ENCODE data around the gene CRADD. TPM values are rescaled to one million over a fixed set of nuclear protein-coding genes. Genes with fewer than 3 reads are reported as not detected.

CRADD gene
- total RNA-seq: 10 to 100 TPM; 43.7 to 76.1 (median 51.0) TPM

- DNase-seq: peak; percentile 78 to 81
- intact Hi-C loops (cut with DNase I): loop anchor here (10.0 kb wide), 1 partner anchor 103 kb away; the partner anchor contains the start of gene SOCS2
- H3K27me3 ChIP-seq: no peaks in the 10 kb centered on the region
- peak within 1 kb of the TSS; percentile 35 to 76 (median 73) for H3K4me3 ChIP-seq (replicated peaks in 1 of 3)
- no peaks in the 10 kb centered on the region for H3K36me3 ChIP-seq
- no peaks in the 10 kb centered on the region for H3K9me3 ChIP-seq
- H3K27ac ChIP-seq: peak within 1 kb of the TSS; percentile 91 to 98 (median 96)
- 1% methylated on average over 22 to 41 of the region's 41 CpGs for WGBS, 2 donors
- peaks cover 11 to 20% of the 10 kb centered on the region in 2 donors for H3K4me1 ChIP-seq
- TF ChIP-seq CTCF (IDR thresholded peaks at IDR 0.05): peak in 1 of 6 experiments; percentile 14
- TF ChIP-seq POLR2A (IDR thresholded peaks at IDR 0.05): peak; percentile 40 to 88
These were observed at the start of gene CRADD for GRCh38 chr12:93677195-93678064. TSS of gene CRADD (plus strand) at chr12:93677375.

GRCh38 chr12:93632383-93632782 lies 44.8 kb upstream of the CRADD start:
- intact Hi-C loops (cut with DNase I): no loop called here
- TF ChIP-seq CTCF (IDR thresholded peaks at IDR 0.05) (no peak), POLR2A (IDR thresholded peaks at IDR 0.05) (no peak)
- H3K36me3 ChIP-seq: no peaks in the 10 kb centered on the region

GRCh38 chr12:93634416-93634815 lies 42.8 kb upstream of the CRADD start:
- WGBS, 2 donors: 78 to 83% methylated on average over 3 of the region's 3 CpGs
- no peaks in the 10 kb centered on the region for H3K27me3 ChIP-seq
- H3K4me3 ChIP-seq (replicated peaks in 1 of 3): no peak overlapping the region
- peaks cover 8 to 9% of the 10 kb centered on the region in 2 donors for H3K4me1 ChIP-seq
- no peak overlapping the region for H3K27ac ChIP-seq
- intact Hi-C loops (cut with DNase I): no loop called here
- no peaks in the 10 kb centered on the region for H3K36me3 ChIP-seq
- TF ChIP-seq POLR2A (IDR thresholded peaks at IDR 0.05) (no peak), CTCF (IDR thresholded peaks at IDR 0.05) (no peak)
- DNase-seq: no peak
- no peaks in the 10 kb centered on the region for H3K9me3 ChIP-seq

More at GRCh38 chr12:93632383-93632782, 44.8 kb upstream of the CRADD start:
- WGBS, 2 donors: 100% methylated on average over 1 of the region's 1 CpG; no CpG with 5 or more reads in 1 of the 2 donors
- no peaks in the 10 kb centered on the region for H3K27me3 ChIP-seq
- H3K4me3 ChIP-seq (replicated peaks in 1 of 3): no peak overlapping the region
- no peak for DNase-seq
- H3K4me1 ChIP-seq: no peaks in the 10 kb centered on the region
- no peak overlapping the region for H3K27ac ChIP-seq
- no peaks in the 10 kb centered on the region for H3K9me3 ChIP-seq

- WGBS, 2 donors: 80 to 88% methylated on average over 2 of the region's 2 CpGs
- DNase-seq: no peak
- intact Hi-C loops (cut with DNase I): no loop called here
These were observed 40.5 kb upstream of the CRADD start for GRCh38 chr12:93636708-93637107.

More at GRCh38 chr12:93636708-93637107, 40.5 kb upstream of the CRADD start:
- H3K4me3 ChIP-seq (replicated peaks in 1 of 3): no peak overlapping the region
- no peaks in the 10 kb centered on the region for H3K36me3 ChIP-seq
- H3K4me1 ChIP-seq: peaks cover 8 to 9% of the 10 kb centered on the region in 2 donors
- H3K27me3 ChIP-seq: no peaks in the 10 kb centered on the region
- H3K9me3 ChIP-seq: no peaks in the 10 kb centered on the region
- no peak overlapping the region for H3K27ac ChIP-seq
- TF ChIP-seq POLR2A (IDR thresholded peaks at IDR 0.05): no peak
- no peak for TF ChIP-seq CTCF (IDR thresholded peaks at IDR 0.05)

All from thyroid gland (tissue), 4 donors.